H9 (cell line): ENCODE measurements around the gene ADAMTSL2. TPM values are rescaled to one million over a fixed set of nuclear protein-coding genes. Genes with fewer than 3 reads are reported as not detected.

ENCODE experiments used
- DNase-seq: peaks from one replicate; pipeline ENCODE4 v3.0.0-alpha.2; 2017
- H2AFZ ChIP-seq: one replicate; pipeline ENCODE4 v1.6.1; 2013; ENCODE audit warnings: mild to moderate bottlenecking, low read length, control low read depth, moderate library complexity
- H2AK5ac ChIP-seq: 2 replicates; pipeline ENCODE4 v1.6.1; 2013; ENCODE audit warnings: low read length, control low read depth, mixed read lengths; ENCODE audit not compliant: insufficient read length
- H2BK120ac ChIP-seq: one replicate; pipeline ENCODE4 v1.6.1; 2013; ENCODE audit warnings: low read depth, mild to moderate bottlenecking, low read length, control low read depth, inconsistent platforms; ENCODE audit not compliant: poor library complexity, severe bottlenecking
- H2BK12ac ChIP-seq: 2 replicates; pipeline ENCODE4 v1.6.1; 2013; ENCODE audit warnings: low read length, control low read depth, mixed read lengths, low read depth; ENCODE audit not compliant: insufficient read length
- H2BK15ac ChIP-seq: 2 replicates; pipeline ENCODE4 v1.6.1; 2013; ENCODE audit warnings: low read depth, low read length, control low read depth
- H2BK20ac ChIP-seq: one replicate; pipeline ENCODE4 v1.6.1; 2013; ENCODE audit warnings: low read depth, mild to moderate bottlenecking, low read length, control low read depth, inconsistent platforms; ENCODE audit not compliant: poor library complexity, severe bottlenecking
- H2BK5ac ChIP-seq: 2 replicates; pipeline ENCODE4 v1.6.1; 2013; ENCODE audit warnings: low read length, control low read depth, mixed read lengths; ENCODE audit not compliant: insufficient read length
- H3K14ac ChIP-seq: 2 replicates; pipeline ENCODE4 v1.6.1; 2013; ENCODE audit warnings: low read length, control low read depth; ENCODE audit not compliant: insufficient read depth
- H3K18ac ChIP-seq: 2 replicates; pipeline ENCODE4 v1.6.1; 2013; ENCODE audit warnings: low read depth, mild to moderate bottlenecking, mixed read lengths, low read length, control low read depth; ENCODE audit not compliant: insufficient read length
- H3K23ac ChIP-seq: 2 replicates; pipeline ENCODE4 v1.6.1; 2013; ENCODE audit warnings: low read length, control low read depth, mixed read lengths, low read depth; ENCODE audit not compliant: insufficient read length
- H3K23me2 ChIP-seq: 2 replicates; pipeline ENCODE4 v1.6.1; 2013; ENCODE audit warnings: low read depth, mild to moderate bottlenecking, mixed read lengths, low read length, control low read depth; ENCODE audit not compliant: insufficient read length, poor library complexity, severe bottlenecking
- H3K27ac ChIP-seq: 2 replicates; pipeline ENCODE4 v1.5.1; 2013; ENCODE audit warnings: low read length, control low read depth, mixed read lengths, low read depth; ENCODE audit not compliant: insufficient read length
- H3K27me3 ChIP-seq: 2 replicates; pipeline ENCODE4 v1.6.1; 2013; ENCODE audit warnings: low read length, control low read depth, inconsistent platforms; ENCODE audit not compliant: insufficient read depth
- H3K4ac ChIP-seq: 2 replicates; pipeline ENCODE4 v1.6.1; 2013; ENCODE audit warnings: low read depth, mild to moderate bottlenecking, control low read depth, inconsistent platforms, low read length, moderate library complexity
- H3K4me1 ChIP-seq: 2 replicates; pipeline ENCODE4 v1.6.1; 2013; ENCODE audit warnings: low read length, control low read depth, inconsistent platforms; ENCODE audit not compliant: insufficient read depth
- H3K4me2 ChIP-seq: 2 replicates; pipeline ENCODE4 v1.6.1; 2013; ENCODE audit warnings: low read length, control low read depth, mixed read lengths; ENCODE audit not compliant: insufficient read length, insufficient read depth
- H3K56ac ChIP-seq: 2 replicates; pipeline ENCODE4 v1.6.1; 2013; ENCODE audit warnings: low read depth, mild to moderate bottlenecking, mixed read lengths, low read length, control low read depth; ENCODE audit not compliant: insufficient read length
- H3K79me1 ChIP-seq: 2 replicates; pipeline ENCODE4 v1.6.1; 2013; ENCODE audit warnings: low read depth, mild to moderate bottlenecking, moderate library complexity, low read length, control low read depth, inconsistent platforms; ENCODE audit not compliant: insufficient read depth, poor library complexity, severe bottlenecking
- H3K79me2 ChIP-seq: 2 replicates; pipeline ENCODE4 v1.6.1; 2013; ENCODE audit warnings: low read length, control low read depth, inconsistent platforms; ENCODE audit not compliant: insufficient read depth
- H3K9ac ChIP-seq: 2 replicates; pipeline ENCODE4 v1.6.1; 2013; ENCODE audit warnings: low read length, control low read depth, mixed read lengths; ENCODE audit not compliant: insufficient read length; ENCODE audit errors: extremely low read depth
- H3K9me3 ChIP-seq: one replicate; pipeline ENCODE4 v1.6.1; 2013; ENCODE audit warnings: low read depth, low read length, inconsistent platforms; ENCODE audit not compliant: control insufficient read depth
- H3T11ph ChIP-seq: one replicate; pipeline ENCODE4 v1.6.1; 2013; ENCODE audit warnings: mild to moderate bottlenecking, low read length, control low read depth, inconsistent platforms
- H4K20me1 ChIP-seq: one replicate; pipeline ENCODE4 v1.6.1; 2013; ENCODE audit not compliant: control insufficient read depth, insufficient read length, insufficient read depth
- H4K5ac ChIP-seq: 2 replicates; pipeline ENCODE4 v1.6.1; 2013; ENCODE audit warnings: low read depth, mild to moderate bottlenecking, mixed read lengths, low read length, control low read depth; ENCODE audit not compliant: insufficient read length
- H4K8ac ChIP-seq: replicated peaks from 2 replicates; pipeline ENCODE4 v1.6.1; 2013; ENCODE audit warnings: low read length, control low read depth, mixed read lengths, low read depth; ENCODE audit not compliant: insufficient read length
- H4K91ac ChIP-seq: 2 replicates; pipeline ENCODE4 v1.6.1; 2013; ENCODE audit warnings: low read depth, mild to moderate bottlenecking, moderate library complexity, mixed read lengths, low read length, control low read depth; ENCODE audit not compliant: insufficient read length
- H3K27ac Mint-ChIP-seq, 3 experiments: 2 replicates in 2 of 3; 3 replicates in 1 of 3; pipeline ENCODE4 v1.8.0; 2020 to 2021; ENCODE audit warnings: mixed read lengths in 3 of 3, mild to moderate bottlenecking in 1 of 3, moderate library complexity in 1 of 3
- H3K27me3 Mint-ChIP-seq: 2 replicates; pipeline ENCODE4 v1.8.0; 2021; ENCODE audit warnings: low read depth, mild to moderate bottlenecking, moderate library complexity, mixed read lengths
- H3K36me3 Mint-ChIP-seq, 3 experiments: 2 replicates in 2 of 3; 3 replicates in 1 of 3; pipeline ENCODE4 v1.8.0; 2020 to 2021; ENCODE audit warnings: low read depth in 3 of 3, mixed read lengths in 3 of 3; ENCODE audit not compliant: insufficient read depth in 1 of 3
- H3K4me1 Mint-ChIP-seq, 2 experiments: 2 replicates each; pipeline ENCODE4 v1.8.0; 2020; ENCODE audit warnings: mixed read lengths in 2 of 2
- H3K4me3 Mint-ChIP-seq, 2 experiments: 2 replicates in 1 of 2; 3 replicates in 1 of 2; pipeline ENCODE4 v1.8.0; 2020 to 2021; ENCODE audit warnings: mild to moderate bottlenecking in 2 of 2, mixed read lengths in 2 of 2, moderate library complexity in 1 of 2
- H3K9me3 Mint-ChIP-seq, 2 experiments: 2 replicates in 1 of 2; 3 replicates in 1 of 2; pipeline ENCODE4 v1.8.0; 2020; ENCODE audit warnings: mild to moderate bottlenecking in 2 of 2, mixed read lengths in 2 of 2, moderate library complexity in 1 of 2
- CTCF ChIP-seq: fragments of 200-600 bp; sonication (generic); conservative IDR thresholded peaks from 3 replicates; pipeline ENCODE4 v1.8.0; 2021; ENCODE audit warnings: antibody characterized with exemption, mild to moderate bottlenecking
- WGBS: extraction: QIAGEN DNeasy Blood & Tissue Kit; methylation state at CpG from one replicate; pipeline ENCODE4 v1.1.7; 2013; ENCODE audit warnings: missing lambda C conversion rate, low lambda C conversion rate, mixed read lengths; ENCODE audit not compliant: insufficient read length; ENCODE audit errors: extremely low coverage; 5-methylcytosine and 5-hydroxymethylcytosine counted together
- total RNA-seq: library from RNA; stranded (reverse); gene quantifications from 2 replicates; pipeline ENCODE4 v1.2.1, GENCODE V29; 2021

Gene ADAMTSL2
- total RNA-seq, 1 experiment from 2014 or later: 0.61 TPM

- TF ChIP-seq CTCF: no peak
- Histone ChIP-seq H3K4me2 (peak within 1 kb of the TSS; percentile 56), H3K4me1 (no peaks in the 10 kb centered on the region)
Observed at GRCh38 chr9:133609311-133610098, 75.0 kb downstream of the ADAMTSL2 start, which contains the start of gene FAM163B. FAM163B (minus strand) TSS chr9:133609389; CDS start chr9:133580223, 29,166 bp downstream.

More at GRCh38 chr9:133609311-133610098, 75.0 kb downstream of the ADAMTSL2 start, which contains the start of gene FAM163B:
- H4K91ac ChIP-seq: no peak within 1 kb of the TSS
- no peak within 1 kb of the TSS for H2BK120ac ChIP-seq
- no peak within 1 kb of the TSS for H2AFZ ChIP-seq
- H2BK15ac ChIP-seq: no peak within 1 kb of the TSS; the same call in 1 of the 2 replicates
- peaks cover 8% of the 10 kb centered on the region; the same call in 1 of the 2 replicates for H3K27me3 ChIP-seq
- H3K23me2 ChIP-seq: peaks cover 3% of the 10 kb centered on the region
- Mint-ChIP-seq H3K4me1 (peaks cover 6 to 26% of the 10 kb centered on the region in 2 experiments), H3K27ac (no peak within 1 kb of the TSS), H3K9me3 (no peaks in the 10 kb centered on the region; a peak in 1 of 5 replicates), H3K4me3 (peak within 1 kb of the TSS; percentile 53 to 78), H3K27me3 (peaks cover 84% of the 10 kb centered on the region), H3K36me3 (no peaks in the 10 kb centered on the region)
- no peaks in the 10 kb centered on the region for H4K20me1 ChIP-seq
- no peak within 1 kb of the TSS for H3K23ac ChIP-seq
- H3K9ac ChIP-seq: no peak within 1 kb of the TSS
- DNase-seq: peak; percentile 72
- no peaks in the 10 kb centered on the region for H3K79me2 ChIP-seq
- H3K79me1 ChIP-seq: no peaks in the 10 kb centered on the region
- H2BK5ac ChIP-seq: no peak within 1 kb of the TSS
- no peak within 1 kb of the TSS for H2AK5ac ChIP-seq
- no peak within 1 kb of the TSS for H2BK20ac ChIP-seq
- no peak within 1 kb of the TSS for H2BK12ac ChIP-seq
- H3T11ph ChIP-seq: no peak within 1 kb of the TSS
- no peak within 1 kb of the TSS for H3K18ac ChIP-seq
- no CpG with 5 or more reads among the region's 61 CpGs for WGBS
- no peak within 1 kb of the TSS for H3K27ac ChIP-seq
- H4K5ac ChIP-seq: no peak within 1 kb of the TSS
- no peak within 1 kb of the TSS for H4K8ac ChIP-seq
- no peaks in the 10 kb centered on the region for H3K9me3 ChIP-seq
- no peak within 1 kb of the TSS for H3K4ac ChIP-seq
- H3K14ac ChIP-seq: peak within 1 kb of the TSS; percentile 53; the same call in 1 of the 2 replicates
- no peak within 1 kb of the TSS for H3K56ac ChIP-seq
